Spleen (tissue), 13 donors: ENCODE results near the gene N4BP2L1. TPM values are rescaled to one million over a fixed set of nuclear protein-coding genes. Genes with fewer than 3 reads are reported as not detected.

Experiments
- DNase-seq: peaks from one replicate; pipeline ENCODE4 v3.0.0-alpha.2; 2020
- H3K27ac ChIP-seq, 8 donors: fragments of 200-600 bp; sonication (generic) in 7 of 8; 1 replicate in 4 of 8; 2 replicates in 4 of 8; pipeline versions ENCODE4 v1.5.0 to v1.8.0; 2016 to 2021; ENCODE audit warnings: inconsistent platforms in 4 of 8, mild to moderate bottlenecking in 4 of 8, moderate library complexity in 1 of 8
- H3K27me3 ChIP-seq, 7 donors: fragments of 200-600 bp; sonication (generic) in 6 of 7; replicated peaks in 1 of 7; 1 replicate in 4 of 7; 2 replicates in 3 of 7; pipeline versions ENCODE4 v1.5.0 to v1.8.0; 2016 to 2021; ENCODE audit warnings: inconsistent platforms in 3 of 7, mild to moderate bottlenecking in 1 of 7
- H3K36me3 ChIP-seq, 6 donors: fragments of 200-600 bp; sonication (generic) in 5 of 6; 1 replicate in 4 of 6; 2 replicates in 2 of 6; pipeline versions ENCODE4 v1.5.0 to v1.8.0; 2016 to 2021; ENCODE audit warnings: inconsistent platforms in 2 of 6
- H3K4me1 ChIP-seq, 6 donors: fragments of 200-600 bp; sonication (generic) in 5 of 6; 1 replicate in 3 of 6; 2 replicates in 3 of 6; pipeline versions ENCODE4 v1.5.0 to v1.8.0; 2016 to 2021; ENCODE audit warnings: inconsistent platforms in 3 of 6
- H3K4me3 ChIP-seq, 8 donors: fragments of 200-600 bp; sonication (generic) in 7 of 8; 1 replicate in 4 of 8; 2 replicates in 4 of 8; pipeline versions ENCODE4 v1.5.0 to v1.8.0; 2016 to 2021; ENCODE audit warnings: inconsistent platforms in 4 of 8, mild to moderate bottlenecking in 4 of 8, moderate library complexity in 2 of 8
- H3K9me3 ChIP-seq, 8 donors: fragments of 200-600 bp; sonication (generic) in 7 of 8; 1 replicate in 4 of 8; 2 replicates in 4 of 8; pipeline versions ENCODE4 v1.5.0 to v1.8.0; 2016 to 2021; ENCODE audit warnings: inconsistent platforms in 4 of 8
- CTCF ChIP-seq, 11 experiments: fragments of 200-600 bp in 7 of 11; fragments of 450-650 bp in 4 of 11; sonication (generic) in 4 of 11; IDR thresholded peaks in 8 of 11; conservative IDR thresholded peaks in 3 of 11; 1 replicate in 7 of 11; 2 replicates in 4 of 11; pipeline versions ENCODE4 v1.4.0 to v1.8.0; 2016 to 2021; ENCODE audit warnings: antibody characterized with exemption in 11 of 11, inconsistent platforms in 4 of 11, mild to moderate bottlenecking in 1 of 11
- POLR2A ChIP-seq, 3 donors: fragments of 450-650 bp; IDR thresholded peaks; one replicate each; pipeline ENCODE4 v1.5.1; 2017; ENCODE audit warnings: antibody characterized with exemption in 3 of 3, mild to moderate bottlenecking in 1 of 3
- POLR2AphosphoS5 ChIP-seq, 3 donors: sonication (generic); formaldehyde crosslinking; IDR thresholded peaks; one replicate each; pipeline ENCODE4 v1.5.1; 2017; ENCODE audit warnings: antibody characterized with exemption in 3 of 3
- WGBS, 5 donors: extraction: QIAGEN DNeasy Blood & Tissue Kit in 3 of 5; methylation state at CpG; one replicate each; pipeline versions ENCODE4 v1.1.5 to v1.1.7; 2013 to 2018; 5-methylcytosine and 5-hydroxymethylcytosine counted together
- intact Hi-C: fragments of 100-400 bp; cut with DNase I; formaldehyde crosslinking; loops from one replicate; pipeline ENCODE4 v1.15.0; 2023; ENCODE audit warnings: low total_unique reads
- long read RNA-seq, 2 donors: transcript quantifications; one replicate each; lab custom pipeline, GENCODE V29; 2026
- polyA plus RNA-seq, 3 donors: library from polyadenylated mRNA; stranded (reverse); fragments of 200-250 nt; gene quantifications; one replicate each; pipeline ENCODE4 v1.2.1, GENCODE V29; 2013
- total RNA-seq, 7 donors: library from RNA; depleted of rRNA in 3 of 7; stranded (reverse); fragments of >200 nt in 3 of 7; fragmentation: NEBNext Ultra II Directional in 4 of 7; extraction: Animal tissue kit (Norgen Biotek cat#: 25700) in 4 of 7; gene quantifications; one replicate each; pipeline versions ENCODE4 v1.1.0 to v1.2.1, GENCODE V29; 2016 to 2021
- donor health status: healthy with polysubstance abuse.
- donor health status: DM: no; HTN: no; CAD: no; lungs with moderate emphysema.
- donor health status: DM: no; HTN: no; CAD: no.
- donor health status: Bipolar disorder and iron deficiency.
- donor health status: healthy.
- donor health status: DM: no; HTN: no; CAD: no.
- donor health status: DM: yes; HTN: yes; CAD: no.

N4BP2L1 gene
- total RNA-seq (10 to 100 TPM; 28.3 to 57.4 (median 41.5) TPM), polyA plus RNA-seq (10 to 100 TPM; 30.3 to 33.4 (median 30.8) TPM)
- long read RNA-seq, donor 1, partial matches to known transcripts, result 0 of 7 reads
- long read RNA-seq, donor 1, other reads (novel, unspliced or antisense), result 0 of 7 reads
- long read RNA-seq, donor 2, transcript N4BP2L1-202 (5 exons, 3,046 nt), result major isoform, 5 of 6 reads
- long read RNA-seq, donor 2, partial matches to known transcripts, result 0 of 6 reads
- long read RNA-seq, donor 2, other reads (novel, unspliced or antisense), result 0 of 6 reads

GRCh38 chr13:32427852-32428580 lies at the start of gene N4BP2L1:
TSS of gene N4BP2L1 (minus strand) at chr13:32428130. CDS start at chr13:32428082, 48 bp downstream.
- DNase-seq, result peak; percentile 94
- peak; percentile 38 to 96 (median 84) for TF ChIP-seq POLR2A (IDR thresholded peaks at IDR 0.05)
- no peak for TF ChIP-seq CTCF (IDR thresholded peaks at IDR 0.05 in 8 of 11, conservative IDR thresholded peaks at IDR 0.05 in 3 of 11)
- peak; percentile 93 to 99 (median 96) for TF ChIP-seq POLR2AphosphoS5 (IDR thresholded peaks at IDR 0.05)
- Histone ChIP-seq H3K4me1 (peaks cover 14 to 65% (median 41%) of the 10 kb centered on the region in 6 donors), H3K27ac (peak within 1 kb of the TSS; percentile 94 to 98 (median 98)), H3K4me3 (peak within 1 kb of the TSS; percentile 68 to 89 (median 81)), H3K9me3 (no peaks in the 10 kb centered on the region), H3K36me3 (peaks cover 0 to 20% (median 0%) of the 10 kb centered on the region in 6 donors), H3K27me3 (no peaks in the 10 kb centered on the region)
- 0 to 1% (median 0%) methylated on average over 21 to 40 of the region's 40 CpGs for WGBS, 5 donors
- intact Hi-C loops, result no loop called here

- no peak for TF ChIP-seq POLR2AphosphoS5 (IDR thresholded peaks at IDR 0.05)
- TF ChIP-seq POLR2A (IDR thresholded peaks at IDR 0.05), result no peak
- TF ChIP-seq CTCF (IDR thresholded peaks at IDR 0.05 in 8 of 11, conservative IDR thresholded peaks at IDR 0.05 in 3 of 11), result no peak
- H3K36me3 ChIP-seq, result peaks cover 0 to 30% (median 0%) of the 10 kb centered on the region in 6 donors
- no peaks in the 10 kb centered on the region for H3K27me3 ChIP-seq
- H3K4me3 ChIP-seq, result no peak overlapping the region
- H3K9me3 ChIP-seq, result no peaks in the 10 kb centered on the region
- no peak overlapping the region for H3K27ac ChIP-seq
- WGBS, 5 donors, result 93 to 98% (median 96%) methylated on average over 5 of the region's 5 CpGs
- peaks cover 0 to 8% (median 0%) of the 10 kb centered on the region in 6 donors for H3K4me1 ChIP-seq
- intact Hi-C loops, result no loop called here
- no peak for DNase-seq
These were observed 49.0 kb upstream of the N4BP2L1 start for GRCh38 chr13:32476892-32477291.

- Histone ChIP-seq H3K27ac (no peak overlapping the region), H3K4me3 (no peak overlapping the region), H3K9me3 (no peaks in the 10 kb centered on the region), H3K27me3 (no peaks in the 10 kb centered on the region), H3K4me1 (peaks cover 0 to 8% (median 0%) of the 10 kb centered on the region in 6 donors), H3K36me3 (peaks cover 0 to 36% (median 0%) of the 10 kb centered on the region in 6 donors)
- TF ChIP-seq CTCF (IDR thresholded peaks at IDR 0.05 in 8 of 11, conservative IDR thresholded peaks at IDR 0.05 in 3 of 11) (no peak), POLR2AphosphoS5 (IDR thresholded peaks at IDR 0.05) (no peak), POLR2A (IDR thresholded peaks at IDR 0.05) (no peak)
- DNase-seq, result no peak
- intact Hi-C loops, result no loop called here
- 91 to 98% (median 94%) methylated on average over 2 of the region's 2 CpGs for WGBS, 5 donors
These were observed 48.2 kb upstream of the N4BP2L1 start for GRCh38 chr13:32476021-32476731.
